Fibroblast of villous mesenchyme (primary cell): ENCODE measurements around the gene F5. TPM values are rescaled to one million over a fixed set of nuclear protein-coding genes. Genes with fewer than 3 reads are reported as not detected.
A peak's percentile ranks its signal among the peaks of the same experiment; 100 is the strongest.

Experiments
- DNase-seq: peaks from one replicate; pipeline ENCODE4 v3.0.0-alpha.2; 2010; ENCODE audit warnings: low read depth
- H3K4me3 ChIP-seq: 2 replicates; pipeline ENCODE4 v1.5.1; 2011; ENCODE audit warnings: low read depth, mild to moderate bottlenecking, low read length
- CTCF ChIP-seq: IDR thresholded peaks from 2 replicates; pipeline ENCODE4 v1.5.1; 2012; ENCODE audit warnings: low read depth, mild to moderate bottlenecking, low read length; ENCODE audit not compliant: insufficient read depth
- total RNA-seq: library from RNA; depleted of rRNA; stranded (reverse); fragments of >200 nt; gene quantifications from 2 replicates; pipeline ENCODE4 v1.2.3, GENCODE V29; 2012

Gene F5
- total RNA-seq = not detected in 2 replicates

GRCh38 chr1:169586395-169587255 lies at the start of gene F5:
Gene F5, minus strand, starts transcription at chr1:169586481. Its CDS starts 95 bp downstream, at chr1:169586386.
- DNase-seq = peak; percentile 49
- peak; percentile 61 for TF ChIP-seq CTCF
- H3K4me3 ChIP-seq = no peak within 1 kb of the TSS

GRCh38 chr1:169634877-169635276 lies 48.6 kb upstream of the F5 start:
- no peak overlapping the region for H3K4me3 ChIP-seq
- TF ChIP-seq CTCF = no peak
- DNase-seq = no peak

GRCh38 chr1:169634145-169634544 lies 47.9 kb upstream of the F5 start:
- no peak overlapping the region for H3K4me3 ChIP-seq
- DNase-seq = no peak
- no peak for TF ChIP-seq CTCF

- TF ChIP-seq CTCF = no peak
- no peak for DNase-seq
- no peak overlapping the region for H3K4me3 ChIP-seq
Observed at GRCh38 chr1:169631249-169631648, 45.0 kb upstream of the F5 start.

- no peak within 1 kb of the TSS for H3K4me3 ChIP-seq
- peak; percentile 2 for DNase-seq
- no peak for TF ChIP-seq CTCF
Observed at GRCh38 chr1:169630006-169630405, 43.7 kb upstream of the F5 start, which contains the start of gene SELP. Gene SELP, minus strand, starts transcription at chr1:169630124. Its CDS starts 50 bp downstream, at chr1:169630074.

- TF ChIP-seq CTCF = no peak
- H3K4me3 ChIP-seq = no peak overlapping the region
- no peak for DNase-seq
Observed at GRCh38 chr1:169624912-169625311, 38.6 kb upstream of the F5 start.
